NCI-H2227 treated with DMSO at 0.1 percent for 48 hours (cell line): Measurements from ENCODE around the gene EEF1AKMT2.
"Not testable (repeated sequence)": the region's sequence is repeated elsewhere in the genome, so short reads cannot be mapped to it uniquely, and the experiment has no call there.

Source experiments
- DNase-seq: peaks from one replicate; lab custom pipeline; 2025; lab: John Stamatoyannopoulos, UW

The EEF1AKMT2 gene

DNA sequence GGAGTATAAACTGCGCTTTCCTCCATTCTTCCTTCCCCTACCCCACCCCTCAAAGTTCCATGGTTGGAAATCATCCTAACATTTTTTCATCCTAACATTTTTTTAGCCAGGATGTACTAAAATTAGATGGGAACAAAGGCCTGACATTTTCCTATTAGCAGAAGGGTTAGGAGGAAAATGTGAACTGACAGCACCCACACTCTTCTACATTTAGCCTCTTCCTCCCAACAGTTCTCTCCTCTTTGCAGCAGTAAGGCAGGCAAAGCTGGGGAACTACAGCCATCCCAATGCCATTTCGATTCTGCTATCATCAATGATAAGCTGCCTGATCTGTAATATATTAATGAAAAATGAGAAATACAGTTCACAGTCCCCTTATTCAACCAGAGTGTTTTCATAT lies 36.1 kb downstream of the EEF1AKMT2 start:
- no peak for DNase-seq

DNA sequence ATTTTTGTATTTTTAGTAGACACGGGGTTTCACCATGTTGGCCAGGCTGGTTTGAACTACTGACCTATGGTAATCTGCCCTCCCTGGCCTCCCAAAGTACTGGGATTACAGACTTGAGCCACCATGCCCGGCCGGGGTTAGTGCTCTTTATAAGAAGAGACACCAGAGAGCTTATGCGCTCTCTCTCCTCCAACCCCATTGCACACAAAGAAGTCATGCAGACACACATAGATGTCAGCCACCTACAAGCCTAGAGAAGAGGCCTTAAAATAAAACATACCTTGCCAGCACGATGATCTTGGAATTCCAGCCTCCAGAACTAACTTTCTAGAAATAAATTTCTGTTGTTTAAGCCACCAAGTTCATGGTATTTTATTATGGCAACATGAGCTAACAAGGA lies 37.5 kb downstream of the EEF1AKMT2 start:
- DNase-seq, result no peak

GRCh38 chr10:124748953-124749645 lies 42.6 kb downstream of the EEF1AKMT2 start:
- DNase-seq, result no peak

DNA sequence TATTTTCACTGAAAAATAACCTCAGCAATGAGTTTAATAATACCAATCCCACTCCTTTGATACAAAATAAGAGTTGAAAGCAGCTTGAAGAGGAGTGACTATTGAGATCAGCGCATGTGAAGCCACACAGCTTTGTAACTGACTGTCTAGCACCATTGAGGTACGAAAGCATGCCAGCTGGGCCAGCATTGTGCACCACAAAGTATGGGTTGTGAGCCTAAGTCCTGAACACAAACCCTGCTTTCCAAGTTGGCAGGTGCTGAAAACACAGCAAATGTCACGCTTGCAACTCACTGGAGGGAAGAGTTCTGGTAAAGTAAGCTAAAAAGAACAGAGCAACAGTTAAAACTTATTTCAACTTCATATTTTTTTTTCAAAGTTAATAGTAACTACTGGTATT lies 43.5 kb downstream of the EEF1AKMT2 start:
- no peak for DNase-seq

- DNase-seq, result no peak
These were observed 43.9 kb downstream of the EEF1AKMT2 start for GRCh38 chr10:124747745-124748144.

- DNase-seq, result no peak
These were observed 44.7 kb downstream of the EEF1AKMT2 start for GRCh38 chr10:124746992-124747391.

DNA sequence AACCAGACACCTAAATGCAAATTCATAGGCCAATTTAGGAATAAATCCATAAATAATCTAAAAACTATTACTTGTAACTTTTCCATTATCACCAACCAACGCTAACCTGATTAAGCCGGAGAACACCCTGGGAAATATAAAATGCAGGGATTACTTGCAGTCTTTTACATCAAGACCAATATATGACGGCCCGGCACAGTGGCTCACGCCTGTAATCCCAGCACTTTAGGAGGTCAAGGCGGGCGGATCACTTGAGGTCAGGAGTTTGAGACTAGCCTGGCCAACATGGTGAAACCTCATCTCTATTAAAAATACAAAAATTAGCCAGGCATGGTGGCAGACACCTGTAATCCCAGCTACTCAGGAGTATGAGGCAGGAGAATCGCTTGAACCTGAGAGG lies 45.2 kb downstream of the EEF1AKMT2 start:
- not testable (repeated sequence) for DNase-seq

DNA sequence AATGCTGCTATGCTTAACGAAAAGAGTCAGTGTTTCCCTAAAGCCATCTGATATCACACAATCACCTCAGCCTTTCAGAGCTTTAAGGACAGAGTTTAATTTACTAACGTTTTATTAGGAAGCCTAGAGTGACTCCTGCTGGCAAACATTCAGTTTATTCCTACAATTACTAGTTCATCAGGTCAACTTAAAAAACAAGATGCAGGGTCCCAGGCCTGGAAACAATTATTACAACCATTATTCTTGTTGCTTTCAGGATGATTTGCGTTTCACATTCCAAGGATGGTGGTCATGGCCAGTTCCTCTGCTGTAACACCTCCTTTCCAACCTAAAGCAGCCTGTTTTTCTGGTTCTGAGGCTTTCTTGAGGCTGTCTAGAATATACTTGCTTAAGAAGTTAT lies 46.0 kb downstream of the EEF1AKMT2 start:
- DNase-seq, result peak; percentile 9

- DNase-seq, result no peak
These were observed 46.4 kb downstream of the EEF1AKMT2 start for GRCh38 chr10:124745252-124745651.

GRCh38 chr10:124744102-124745050 lies 47.3 kb downstream of the EEF1AKMT2 start, which contains the start of gene FAM53B:
TSS of gene FAM53B (minus strand) at chr10:124744378. CDS start at chr10:124706713, 37,665 bp downstream.
- DNase-seq, result peak; percentile 37

GRCh38 chr10:124743191-124744101 lies 48.2 kb downstream of the EEF1AKMT2 start:
- DNase-seq, result no peak

DNA sequence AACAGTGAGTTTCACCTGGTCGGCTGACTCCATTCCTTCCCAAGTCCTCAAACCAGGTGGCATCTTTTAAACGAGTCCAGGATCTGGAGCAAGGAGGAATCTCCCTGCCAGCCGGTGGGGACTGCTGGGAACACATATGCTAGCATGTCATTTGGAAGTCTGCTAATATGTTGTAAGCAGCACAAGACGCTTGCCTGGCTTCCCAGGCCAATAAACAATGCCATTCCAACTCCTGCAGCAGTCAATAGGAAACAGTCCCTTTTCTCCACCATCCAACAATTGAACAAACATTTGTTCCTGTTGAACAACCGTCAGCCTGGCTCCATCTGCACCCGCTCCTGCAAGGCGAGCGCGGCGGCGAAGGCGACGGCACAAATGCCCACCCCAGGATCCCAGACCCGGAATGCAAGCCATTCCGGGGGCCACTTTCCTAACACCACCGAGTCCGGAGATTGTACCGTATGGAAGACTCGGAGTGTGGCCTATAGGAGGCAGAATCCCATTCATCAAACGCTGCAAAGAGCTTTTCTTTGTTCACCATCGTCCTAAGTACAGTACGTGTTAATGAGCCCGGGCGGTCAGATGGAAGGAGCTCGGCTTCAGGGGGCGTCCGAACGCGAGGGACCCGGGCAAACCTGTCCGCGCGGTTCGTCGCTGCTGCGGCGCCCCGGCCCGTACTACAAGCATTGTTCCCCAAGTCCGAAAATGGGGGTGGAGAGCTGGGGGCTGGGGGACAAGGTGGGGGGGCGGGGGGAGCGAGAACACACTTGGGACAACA lies 49.1 kb downstream of the EEF1AKMT2 start:
- peak; percentile 18 for DNase-seq

DNA sequence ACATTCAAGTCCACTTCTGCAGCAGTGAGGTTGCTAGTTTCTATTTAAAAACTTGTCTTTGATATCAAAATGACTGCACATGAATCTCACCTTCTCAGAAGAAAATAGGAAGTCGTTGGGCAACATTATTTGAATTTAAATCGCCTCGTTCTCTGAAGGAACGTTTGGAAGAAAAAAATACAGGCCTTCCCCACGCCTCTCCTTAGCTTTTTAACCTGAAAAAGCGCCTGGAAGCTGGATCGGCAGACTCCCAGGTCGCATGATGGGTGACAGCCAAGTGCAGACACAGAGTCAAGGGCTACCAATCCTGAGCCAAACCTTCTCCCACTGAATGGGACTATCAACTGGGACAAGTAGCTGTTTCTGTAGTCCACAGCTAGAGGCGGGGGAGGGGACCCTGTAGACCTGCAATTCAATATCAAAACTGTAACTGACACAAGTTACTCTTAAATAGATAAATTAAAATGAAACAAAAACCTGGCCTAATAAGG lies 49.7 kb downstream of the EEF1AKMT2 start:
- no peak for DNase-seq

DNA sequence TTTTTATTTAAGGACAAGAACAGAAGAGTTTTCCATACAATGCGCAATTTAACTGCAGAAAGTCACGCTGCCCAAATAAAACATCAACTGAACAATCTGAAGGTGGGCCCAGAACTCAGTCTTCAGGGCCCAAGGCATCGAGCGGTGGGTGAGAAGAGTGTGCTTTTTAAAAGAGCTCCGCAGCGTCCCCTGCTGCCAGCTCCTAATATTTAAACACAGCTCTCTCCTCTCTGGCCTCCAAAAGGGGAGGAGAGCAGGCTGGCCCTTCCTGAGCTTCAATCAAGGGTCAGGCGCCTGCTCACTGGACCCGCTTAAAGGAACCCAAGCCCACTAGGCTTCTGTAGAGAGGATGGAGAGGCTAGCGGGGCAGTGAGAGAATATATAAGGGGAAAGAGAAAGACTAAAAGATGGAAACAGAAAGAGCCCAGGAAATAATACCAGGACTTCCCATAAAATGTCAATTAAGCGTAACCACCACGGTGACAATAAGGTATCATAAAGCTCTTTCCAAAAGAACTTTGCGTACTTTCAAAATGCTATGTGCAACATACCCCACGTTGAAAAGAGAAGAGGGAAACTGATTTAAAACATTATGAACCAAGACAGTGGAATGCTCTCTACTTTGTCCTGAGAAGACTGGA lies 50.3 kb downstream of the EEF1AKMT2 start:
- DNase-seq, result peak; percentile 36

- DNase-seq, result no peak
These were observed 51.1 kb downstream of the EEF1AKMT2 start for GRCh38 chr10:124740369-124741280.

GRCh38 chr10:124739986-124740368 lies 51.7 kb downstream of the EEF1AKMT2 start:
- no peak for DNase-seq

DNA sequence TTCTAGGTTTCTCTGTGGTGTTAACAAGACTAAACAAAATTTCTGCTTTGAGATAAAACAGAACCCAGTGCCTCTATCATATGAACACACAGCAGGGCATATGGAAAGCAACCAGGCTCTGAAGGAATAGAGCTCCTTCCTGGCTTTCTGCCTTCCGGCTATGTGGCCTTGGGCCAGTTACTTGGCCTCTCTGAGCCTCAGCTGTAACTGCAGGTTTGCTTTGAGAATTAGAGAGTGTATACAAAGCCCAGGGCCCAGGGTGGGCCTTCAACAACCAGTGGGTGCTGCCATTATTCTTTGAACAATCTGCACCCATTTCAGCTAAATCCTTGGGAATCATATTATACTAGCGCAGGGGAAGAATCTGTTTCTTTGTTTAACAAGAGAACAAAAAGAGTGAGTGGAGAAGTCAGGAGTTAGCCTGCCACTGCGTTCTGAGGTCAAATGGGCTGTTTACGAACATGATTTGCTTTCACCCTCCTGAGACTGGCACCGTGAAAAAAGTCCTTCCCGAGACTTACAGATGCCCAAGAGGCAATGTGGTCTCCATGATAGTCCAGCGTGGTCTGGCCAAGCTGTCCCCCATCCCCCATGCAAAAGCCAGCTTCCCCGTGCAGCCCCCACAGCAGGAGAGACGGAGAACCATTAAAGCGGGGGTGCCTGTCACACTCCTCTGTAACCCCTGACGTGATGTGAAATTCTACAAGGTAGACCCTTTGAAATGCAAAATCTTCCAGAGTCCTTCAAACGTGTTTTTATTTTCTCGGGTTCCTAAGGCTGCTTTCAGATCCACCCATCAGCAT lies 52.4 kb downstream of the EEF1AKMT2 start:
- no peak for DNase-seq

GRCh38 chr10:124738441-124738840 lies 53.2 kb downstream of the EEF1AKMT2 start:
- DNase-seq, result no peak

DNA sequence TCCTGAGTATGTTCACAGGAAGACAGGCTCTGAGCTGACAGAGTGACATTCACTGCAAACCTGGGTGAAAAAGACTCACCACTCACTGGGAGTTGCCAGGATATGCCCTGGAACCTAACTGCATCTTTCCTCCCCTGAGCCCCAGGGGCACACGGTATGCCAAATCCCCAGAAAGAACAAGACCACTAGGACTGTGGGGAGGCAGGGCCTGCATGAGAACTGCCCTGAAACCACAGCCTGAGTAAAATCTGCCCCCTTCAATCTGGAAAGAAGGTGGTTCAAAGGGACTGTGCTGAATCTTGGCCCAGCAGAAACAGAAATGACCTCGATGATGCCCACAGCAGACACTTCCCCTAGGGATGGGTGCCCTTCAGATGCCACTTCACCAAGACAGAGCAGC lies 54.0 kb downstream of the EEF1AKMT2 start:
- no peak for DNase-seq
